ENCODE data around the gene ZFYVE21.
A peak's percentile ranks its signal among the peaks of the same experiment; 100 is the strongest.

ZFYVE21 gene

DNA sequence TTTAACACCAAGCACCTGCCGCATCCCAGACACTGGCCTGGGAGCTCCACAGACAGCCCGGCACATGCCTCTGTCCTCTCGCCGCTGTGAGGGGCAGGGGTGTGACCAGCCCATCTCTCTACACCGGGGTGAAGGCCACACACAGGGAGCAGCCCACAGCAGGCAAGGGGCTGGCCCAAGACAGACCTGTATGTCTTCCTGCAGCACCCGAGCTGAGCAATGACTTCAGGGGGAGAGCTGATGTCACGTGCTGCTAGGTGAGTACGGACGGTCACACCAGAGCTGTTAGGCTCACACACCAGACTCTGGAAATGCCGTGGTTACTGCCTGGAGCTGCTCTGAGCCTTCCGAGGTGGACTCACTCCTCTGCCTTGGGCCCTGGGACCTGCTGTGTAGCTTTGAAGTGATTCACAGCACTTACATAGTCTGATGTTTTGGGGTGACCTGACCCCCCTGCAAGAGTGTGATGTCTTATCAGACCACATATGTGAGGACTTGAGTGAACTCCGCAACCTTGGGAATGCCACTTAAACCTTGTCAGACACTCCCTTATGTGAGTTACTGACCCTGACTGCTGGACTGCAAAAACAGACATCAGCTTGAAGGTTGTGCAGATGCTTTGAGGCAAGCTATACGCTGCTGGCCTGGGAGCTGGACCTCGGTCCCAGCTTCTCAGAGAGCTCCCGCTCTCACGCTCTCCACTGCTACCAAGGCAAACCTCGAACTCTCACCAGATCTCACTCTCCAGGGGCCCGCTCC, 2.1 kb upstream of the ZFYVE21 start:
- CTCF ChIA-PET: interaction anchor here (1.4 kb wide), 1 partner anchor 187 kb away, joined by 3 read pairs; no protein-coding TSS in a partner anchor
- DNase-seq (ENCODE audit: extremely low spot score): no peak
- TF ChIP-seq, protein P1, sequence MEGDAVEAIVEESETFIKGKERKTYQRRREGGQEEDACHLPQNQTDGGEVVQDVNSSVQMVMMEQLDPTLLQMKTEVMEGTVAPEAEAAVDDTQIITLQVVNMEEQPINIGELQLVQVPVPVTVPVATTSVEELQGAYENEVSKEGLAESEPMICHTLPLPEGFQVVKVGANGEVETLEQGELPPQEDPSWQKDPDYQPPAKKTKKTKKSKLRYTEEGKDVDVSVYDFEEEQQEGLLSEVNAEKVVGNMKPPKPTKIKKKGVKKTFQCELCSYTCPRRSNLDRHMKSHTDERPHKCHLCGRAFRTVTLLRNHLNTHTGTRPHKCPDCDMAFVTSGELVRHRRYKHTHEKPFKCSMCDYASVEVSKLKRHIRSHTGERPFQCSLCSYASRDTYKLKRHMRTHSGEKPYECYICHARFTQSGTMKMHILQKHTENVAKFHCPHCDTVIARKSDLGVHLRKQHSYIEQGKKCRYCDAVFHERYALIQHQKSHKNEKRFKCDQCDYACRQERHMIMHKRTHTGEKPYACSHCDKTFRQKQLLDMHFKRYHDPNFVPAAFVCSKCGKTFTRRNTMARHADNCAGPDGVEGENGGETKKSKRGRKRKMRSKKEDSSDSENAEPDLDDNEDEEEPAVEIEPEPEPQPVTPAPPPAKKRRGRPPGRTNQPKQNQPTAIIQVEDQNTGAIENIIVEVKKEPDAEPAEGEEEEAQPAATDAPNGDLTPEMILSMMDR (IDR thresholded peaks at IDR 0.05; ENCODE audit: control extremely low read depth, extremely low read depth, low read depth, missing control alignments): no peak
- POLR2A ChIA-PET: interaction anchor here (0.5 kb wide), 1 partner anchor 22 kb away, joined by 3 read pairs; no protein-coding TSS in a partner anchor

DNA sequence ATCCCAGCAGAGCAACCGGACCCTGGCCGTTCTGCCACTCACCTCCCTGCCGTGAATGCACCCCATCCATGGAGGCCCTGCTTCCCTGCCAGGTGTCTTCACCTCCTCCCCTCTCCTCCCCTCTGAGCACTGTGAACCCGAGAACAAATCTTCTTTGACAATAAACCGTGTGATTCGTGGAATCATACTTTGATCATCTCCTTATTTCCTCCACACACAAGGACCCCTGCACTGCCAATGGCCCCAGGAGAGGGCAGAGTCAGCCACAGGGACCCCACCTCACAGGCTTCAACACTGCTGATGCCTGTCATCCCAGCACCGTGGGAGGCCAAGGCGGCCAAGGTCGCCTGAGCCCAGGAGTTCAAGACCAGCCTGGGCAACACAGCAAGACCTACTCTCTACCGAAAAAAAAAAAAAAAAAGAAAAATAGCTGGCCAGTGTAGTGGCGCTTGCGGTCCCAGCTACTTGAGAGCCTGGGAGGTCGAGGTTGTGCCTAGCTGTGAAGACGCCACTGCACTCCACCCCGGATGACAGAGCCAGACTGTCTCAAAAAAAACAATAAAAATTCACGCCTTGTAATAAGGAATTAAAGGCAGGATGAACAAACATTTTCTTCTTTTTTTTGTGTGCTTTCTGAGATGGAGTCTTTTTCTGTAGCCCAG, 1.4 kb upstream of the ZFYVE21 start:
- TF ChIP-seq, protein P1 (IDR thresholded peaks at IDR 0.05; ENCODE audit: control extremely low read depth, extremely low read depth, low read depth, missing control alignments): no peak
- DNase-seq (ENCODE audit: extremely low spot score): no peak
- ChIA-PET CTCF (no interaction called here), POLR2A (interaction anchor here (0.5 kb wide), 1 partner anchor 23 kb away, joined by 3 read pairs; no protein-coding TSS in a partner anchor)

DNA sequence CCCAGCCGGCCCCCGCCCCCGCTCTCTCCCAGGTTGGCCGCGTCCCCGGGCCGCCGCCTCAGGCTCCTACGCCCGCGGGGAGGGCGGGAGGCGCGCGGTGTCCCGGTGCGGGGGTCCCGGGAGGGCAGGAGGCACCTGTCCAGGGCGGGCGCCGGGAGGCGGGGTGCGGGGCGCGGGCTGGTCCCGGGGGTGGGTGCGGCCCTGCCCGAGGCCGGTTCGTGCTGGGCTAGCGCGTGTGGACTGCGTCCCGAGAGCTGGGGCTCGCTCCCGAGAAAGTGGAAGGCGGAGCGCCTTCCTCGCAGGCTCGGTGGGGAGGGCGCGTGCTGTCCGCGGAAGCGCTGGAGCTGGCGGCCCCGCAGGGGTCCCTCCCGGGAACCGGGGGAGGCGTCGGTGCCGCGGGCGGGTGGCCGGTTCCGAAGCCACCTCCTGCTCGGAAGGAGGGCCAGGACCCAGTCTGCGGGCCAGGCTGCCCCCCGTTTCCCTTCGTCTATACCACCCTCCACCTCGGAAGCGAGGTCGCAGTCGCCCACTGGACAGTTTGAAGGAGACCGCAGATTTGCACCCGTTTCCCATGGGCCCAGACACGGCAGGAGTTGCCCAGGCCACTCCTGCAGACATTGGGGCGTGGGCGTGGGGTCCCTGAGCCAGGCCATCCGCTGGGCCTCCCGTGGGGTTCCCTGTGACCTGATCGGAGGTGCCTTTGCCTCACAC, 636 bp downstream of the ZFYVE21 start:
- POLR2A ChIA-PET: interaction anchor here (0.5 to 0.9 kb wide), 2 partner anchors 26 to 204 kb away, joined by 3 to 5 read pairs; no protein-coding TSS in a partner anchor
- peak; percentile 50 for DNase-seq (ENCODE audit: extremely low spot score)
- CTCF ChIA-PET: interaction anchor here (0.9 to 1.0 kb wide), 2 partner anchors 19 to 90 kb away, joined by 3 read pairs; no protein-coding TSS in a partner anchor
- TF ChIP-seq, protein P1 (IDR thresholded peaks at IDR 0.05; ENCODE audit: control extremely low read depth, extremely low read depth, low read depth, missing control alignments): no peak

DNA sequence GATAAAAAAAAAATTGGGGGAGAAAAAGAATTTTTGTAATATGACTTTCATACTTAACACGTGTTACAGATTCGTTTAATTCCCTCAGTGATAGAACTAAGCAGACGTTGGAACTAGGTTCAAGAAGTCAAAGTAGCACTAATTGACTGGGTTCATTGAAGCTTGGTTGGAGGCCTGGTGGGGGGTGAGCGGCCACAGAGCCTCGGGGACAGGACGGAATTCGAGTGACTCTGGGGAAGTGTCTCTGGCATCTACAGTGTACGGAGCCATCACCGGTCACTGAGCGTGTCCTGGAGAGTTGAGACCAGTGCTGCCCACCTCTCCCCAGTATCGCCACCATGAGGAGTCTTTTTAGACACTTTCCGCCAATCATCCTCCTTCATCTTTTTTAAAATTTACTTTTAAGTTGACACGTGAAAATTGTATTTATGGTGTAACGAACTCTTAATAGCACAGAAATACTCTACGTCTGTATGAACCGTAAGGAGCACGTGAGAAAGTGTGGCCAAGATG, 1.3 kb downstream of the ZFYVE21 start:
- TF ChIP-seq, protein P1 (IDR thresholded peaks at IDR 0.05; ENCODE audit: control extremely low read depth, extremely low read depth, low read depth, missing control alignments): no peak
- POLR2A ChIA-PET: no interaction called here
- CTCF ChIA-PET: no interaction called here
- no peak for DNase-seq (ENCODE audit: extremely low spot score)

DNA sequence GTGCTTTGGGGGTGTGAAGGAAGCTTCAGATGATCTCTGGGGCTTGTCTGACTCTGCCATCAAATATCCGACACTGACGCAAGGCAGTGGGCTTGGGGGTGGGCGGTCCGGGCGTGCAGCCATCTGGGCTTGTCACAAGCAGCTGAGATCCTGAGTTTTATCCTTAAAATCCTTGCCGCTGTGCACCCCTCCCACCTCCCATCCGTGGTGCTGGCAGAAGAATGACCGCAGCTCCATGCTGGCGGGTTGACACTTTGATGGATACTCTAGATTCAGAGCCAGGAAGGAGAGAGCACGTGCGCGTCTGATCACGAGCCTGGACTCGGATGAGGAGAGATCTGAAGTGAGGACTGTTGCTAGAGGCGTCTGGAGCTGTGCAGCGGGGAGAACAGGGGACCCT, 3.0 kb downstream of the ZFYVE21 start:
- POLR2A ChIA-PET: no interaction called here
- TF ChIP-seq, protein P1 (IDR thresholded peaks at IDR 0.05; ENCODE audit: control extremely low read depth, extremely low read depth, low read depth, missing control alignments): no peak
- DNase-seq (ENCODE audit: extremely low spot score): no peak
- CTCF ChIA-PET: interaction anchor here (1.1 to 1.3 kb wide), 3 partner anchors 16 to 24 kb away, joined by 3 read pairs; no protein-coding TSS in a partner anchor

DNA sequence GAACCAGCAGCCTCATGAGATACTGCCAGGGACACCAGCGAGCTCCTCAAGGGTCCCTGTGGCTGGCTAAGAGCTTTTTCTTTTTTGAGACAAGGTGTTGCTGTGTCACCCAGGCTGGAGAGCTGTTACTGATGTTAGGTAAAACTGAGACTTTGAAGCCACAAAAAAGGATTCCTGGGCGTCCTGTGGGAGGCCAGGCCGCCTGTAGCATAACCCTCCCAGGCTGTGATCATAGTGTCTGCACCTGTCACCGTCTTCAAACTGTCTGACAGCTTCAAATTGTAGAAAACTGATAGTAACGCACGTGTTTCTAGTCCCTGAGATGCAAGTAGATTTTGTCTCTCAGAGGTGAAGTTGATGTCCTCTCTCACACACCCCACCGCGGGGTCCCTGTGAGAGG, 4.1 kb downstream of the ZFYVE21 start:
- ChIA-PET POLR2A (no interaction called here), CTCF (interaction anchor here (1.3 kb wide), 1 partner anchor 17 kb away, joined by 3 read pairs; no protein-coding TSS in a partner anchor)
- TF ChIP-seq, protein P1 (IDR thresholded peaks at IDR 0.05; ENCODE audit: control extremely low read depth, extremely low read depth, low read depth, missing control alignments): no peak
- no peak for DNase-seq (ENCODE audit: extremely low spot score)

Measured in GM10248 (cell line).